GM23248 (cell line): ENCODE measurements around the gene ARHGAP24. TPM values are rescaled to one million over a fixed set of nuclear protein-coding genes. Genes with fewer than 3 reads are reported as not detected.
A peak's percentile ranks its signal among the peaks of the same experiment; 100 is the strongest.
"Not testable (repeated sequence)": the region's sequence is repeated elsewhere in the genome, so short reads cannot be mapped to it uniquely, and the experiment has no call there.

Experiments
- DNase-seq: peaks from one replicate; pipeline ENCODE4 v3.0.0-alpha.2; 2015
- H2AFZ ChIP-seq: fragments of 200-600 bp; sonication (generic); 2 replicates; pipeline ENCODE4 v1.6.1; 2016; ENCODE audit warnings: antibody characterized with exemption
- H3F3A ChIP-seq: fragments of 200-600 bp; sonication (generic); 2 replicates; pipeline ENCODE4 v1.6.1; 2016; ENCODE audit warnings: mild to moderate bottlenecking, antibody characterized with exemption, mixed run types; ENCODE audit not compliant: insufficient read depth
- H3K27ac ChIP-seq: fragments of 200-600 bp; sonication (generic); 2 replicates; pipeline ENCODE4 v1.5.1; 2016; ENCODE audit warnings: mild to moderate bottlenecking
- H3K27me3 ChIP-seq: fragments of 200-600 bp; sonication (generic); replicated peaks from 2 replicates; pipeline ENCODE4 v1.6.1; 2016; ENCODE audit warnings: mild to moderate bottlenecking; ENCODE audit not compliant: insufficient read depth
- H3K36me3 ChIP-seq: fragments of 200-600 bp; sonication (generic); 2 replicates; pipeline ENCODE4 v1.6.1; 2016; ENCODE audit warnings: low read depth, mild to moderate bottlenecking
- H3K4me1 ChIP-seq: fragments of 200-600 bp; sonication (generic); 2 replicates; pipeline ENCODE4 v1.6.1; 2016; ENCODE audit warnings: mild to moderate bottlenecking; ENCODE audit not compliant: insufficient read depth
- H3K4me2 ChIP-seq: fragments of 200-600 bp; sonication (generic); one replicate; pipeline ENCODE4 v1.6.1; 2016; ENCODE audit warnings: mild to moderate bottlenecking; ENCODE audit not compliant: unreplicated experiment
- H3K4me3 ChIP-seq: fragments of 200-600 bp; sonication (generic); 2 replicates; pipeline ENCODE4 v1.5.1; 2016; ENCODE audit warnings: mild to moderate bottlenecking
- H3K79me2 ChIP-seq: fragments of 200-600 bp; sonication (generic); 2 replicates; pipeline ENCODE4 v1.6.1; 2016; ENCODE audit warnings: mild to moderate bottlenecking; ENCODE audit not compliant: insufficient read depth
- H3K9ac ChIP-seq: fragments of 200-600 bp; sonication (generic); 2 replicates; pipeline ENCODE4 v1.6.1; 2016; ENCODE audit warnings: mild to moderate bottlenecking
- H3K9me2 ChIP-seq: fragments of 200-600 bp; sonication (generic); 2 replicates; pipeline ENCODE4 v1.6.1; 2016; ENCODE audit warnings: mixed run types, mild to moderate bottlenecking, moderate library complexity; ENCODE audit not compliant: insufficient read depth
- H3K9me3 ChIP-seq: fragments of 200-600 bp; sonication (generic); one replicate; pipeline ENCODE4 v1.6.1; 2017; ENCODE audit warnings: low read depth
- H4K20me1 ChIP-seq: fragments of 200-600 bp; sonication (generic); 2 replicates; pipeline ENCODE4 v1.6.0; 2016; ENCODE audit not compliant: insufficient read depth
- EZH2 ChIP-seq: fragments of 200-600 bp; sonication (generic); IDR thresholded peaks from 2 replicates; pipeline ENCODE4 v1.6.1; 2018; ENCODE audit warnings: antibody characterized with exemption, mild to moderate bottlenecking; ENCODE audit not compliant: insufficient read depth, poor library complexity, severe bottlenecking
- EZH2phosphoT487 ChIP-seq: fragments of 200-600 bp; sonication (generic); IDR thresholded peaks from 2 replicates; pipeline ENCODE4 v1.6.1; 2018; ENCODE audit warnings: antibody characterized with exemption, moderate library complexity, mild to moderate bottlenecking, low read depth; ENCODE audit not compliant: insufficient read depth
- WGBS, 2 experiments: methylation state at CpG; one replicate each; pipeline ENCODE4 v1.1.6; 2015 to 2017; ENCODE audit warnings: low lambda C conversion rate in 2 of 2, low coverage in 1 of 2; ENCODE audit errors: missing lambda C conversion rate in 2 of 2; 5-methylcytosine and 5-hydroxymethylcytosine counted together
- in situ Hi-C: fragments of 300-500 bp; cut with MboI; formaldehyde crosslinking; loops from 2 replicates; pipeline ENCODE4 v1.15.0; 2020
- polyA plus RNA-seq: library from polyadenylated mRNA; unstranded; fragments of >200 nt; fragmentation: Nextera tagmentation; extraction: Ambion mirVana; gene quantifications from 2 replicates; pipeline ENCODE4 v1.2.1, GENCODE V29; 2016
- total RNA-seq: library from RNA; depleted of rRNA; stranded (reverse); fragments of >200 nt; shearing (Covaris generic); gene quantifications from 2 replicates; pipeline ENCODE4 v1.2.3, GENCODE V29; 2014

Gene ARHGAP24
- total and polyA plus RNA-seq, 2 experiments from 2014 or later = 24.1 to 31.6 TPM

GRCh38 chr4:85886665-85887064 is 411.7 kb downstream of the ARHGAP24 start:
- DNase-seq = no peak
- Histone ChIP-seq H3K9ac (no peak overlapping the region), H4K20me1 (no peaks in the 10 kb centered on the region; the same call in 1 of the 2 replicates), H2AFZ (no peak overlapping the region), H3K4me2 (no peak overlapping the region), H3K9me3 (no peaks in the 10 kb centered on the region), H3K4me3 (no peak overlapping the region), H3K36me3 (peaks cover 7% of the 10 kb centered on the region; the same call in 1 of the 2 replicates), H3K27me3 (no peaks in the 10 kb centered on the region), H3K79me2 (peaks cover 94% of the 10 kb centered on the region), H3K27ac (no peak overlapping the region), H3K9me2 (no peaks in the 10 kb centered on the region; the same call in 1 of the 2 replicates), H3K4me1 (no peaks in the 10 kb centered on the region), H3F3A (no peaks in the 10 kb centered on the region)
- in situ Hi-C loops = no loop called here
- no peak for TF ChIP-seq EZH2
- TF ChIP-seq EZH2phosphoT487 = no peak
- WGBS, 2 experiments = 96 to 97% methylated on average over 1 of the region's 1 CpG

GRCh38 chr4:85889314-85889713 is 414.4 kb downstream of the ARHGAP24 start:
- peaks cover 72% of the 10 kb centered on the region for H3K79me2 ChIP-seq
- no peaks in the 10 kb centered on the region for H3K4me1 ChIP-seq
- H3K9ac ChIP-seq = no peak overlapping the region
- H3K9me3 ChIP-seq = no peaks in the 10 kb centered on the region
- in situ Hi-C loops = no loop called here
- peaks cover 7% of the 10 kb centered on the region; the same call in 1 of the 2 replicates for H3K36me3 ChIP-seq
- H3K27me3 ChIP-seq = no peaks in the 10 kb centered on the region
- no peak overlapping the region for H2AFZ ChIP-seq
- no peaks in the 10 kb centered on the region; the same call in 1 of the 2 replicates for H3K9me2 ChIP-seq
- H4K20me1 ChIP-seq = no peaks in the 10 kb centered on the region; the same call in 1 of the 2 replicates
- no peak overlapping the region for H3K4me3 ChIP-seq
- H3K27ac ChIP-seq = no peak overlapping the region
- H3F3A ChIP-seq = no peaks in the 10 kb centered on the region
- 66 to 75% methylated on average over 3 of the region's 3 CpGs for WGBS, 2 experiments
- DNase-seq = no peak
- H3K4me2 ChIP-seq = no peak overlapping the region
- no peak for TF ChIP-seq EZH2phosphoT487
- no peak for TF ChIP-seq EZH2

GRCh38 chr4:85895755-85896154 is 420.8 kb downstream of the ARHGAP24 start:
- no peak overlapping the region for H3K4me3 ChIP-seq
- H3K9ac ChIP-seq = no peak overlapping the region
- no peak overlapping the region for H3K27ac ChIP-seq
- no peaks in the 10 kb centered on the region for H3K9me2 ChIP-seq
- no peaks in the 10 kb centered on the region for H3K27me3 ChIP-seq
- H3K4me1 ChIP-seq = no peaks in the 10 kb centered on the region
- H3F3A ChIP-seq = 0 out of 2 replicates have a peak, but pooled peaks cover 3% of the 10 kb centered on the region
- DNase-seq = no peak
- no peaks in the 10 kb centered on the region for H3K9me3 ChIP-seq
- WGBS, 2 experiments = 98 to 99% methylated on average over 3 of the region's 3 CpGs
- no peaks in the 10 kb centered on the region for H4K20me1 ChIP-seq
- no peak overlapping the region for H3K4me2 ChIP-seq
- no peak overlapping the region for H2AFZ ChIP-seq
- H3K36me3 ChIP-seq = no peaks in the 10 kb centered on the region
- H3K79me2 ChIP-seq = peaks cover 66% of the 10 kb centered on the region
- TF ChIP-seq EZH2phosphoT487 = no peak
- TF ChIP-seq EZH2 = no peak
- in situ Hi-C loops = no loop called here

- H3K36me3 ChIP-seq = no peaks in the 10 kb centered on the region
- H3K4me2 ChIP-seq = no peak overlapping the region
- peaks cover 87% of the 10 kb centered on the region for H3K79me2 ChIP-seq
- TF ChIP-seq EZH2phosphoT487 (no peak), EZH2 (no peak)
- in situ Hi-C loops = no loop called here
- WGBS, 2 experiments = 97 to 98% methylated on average over 4 of the region's 4 CpGs
- no peak overlapping the region for H2AFZ ChIP-seq
- H3K9me3 ChIP-seq = no peaks in the 10 kb centered on the region
- no peaks in the 10 kb centered on the region for H3K4me1 ChIP-seq
- no peaks in the 10 kb centered on the region for H3K27me3 ChIP-seq
- H3K27ac ChIP-seq = no peak overlapping the region
- DNase-seq = no peak
- no peaks in the 10 kb centered on the region for H3K9me2 ChIP-seq
- H4K20me1 ChIP-seq = no peaks in the 10 kb centered on the region
- H3K9ac ChIP-seq = no peak overlapping the region
- H3F3A ChIP-seq = 0 out of 2 replicates have a peak, but pooled peaks cover 3% of the 10 kb centered on the region
- no peak overlapping the region for H3K4me3 ChIP-seq
Observed at GRCh38 chr4:85898231-85898630, 423.3 kb downstream of the ARHGAP24 start.

- no peak overlapping the region for H2AFZ ChIP-seq
- no peak overlapping the region for H3K27ac ChIP-seq
- no peaks in the 10 kb centered on the region for H3K36me3 ChIP-seq
- no peak overlapping the region for H3K4me3 ChIP-seq
- no peaks in the 10 kb centered on the region for H3K27me3 ChIP-seq
- DNase-seq = peak; percentile 41
- H4K20me1 ChIP-seq = peaks cover 8% of the 10 kb centered on the region; the same call in 1 of the 2 replicates
- in situ Hi-C loops = no loop called here
- peaks cover 95% of the 10 kb centered on the region for H3K79me2 ChIP-seq
- no peaks in the 10 kb centered on the region for H3K4me1 ChIP-seq
- H3F3A ChIP-seq = no peaks in the 10 kb centered on the region
- no peak overlapping the region for H3K9ac ChIP-seq
- H3K9me3 ChIP-seq = no peaks in the 10 kb centered on the region
- TF ChIP-seq EZH2 (no peak), EZH2phosphoT487 (no peak)
- H3K4me2 ChIP-seq = no peak overlapping the region
- H3K9me2 ChIP-seq = no peaks in the 10 kb centered on the region
Observed at GRCh38 chr4:85901500-85901899, 426.6 kb downstream of the ARHGAP24 start.

GRCh38 chr4:85902647-85903046 is 427.7 kb downstream of the ARHGAP24 start:
- H3K4me3 ChIP-seq, DNase-seq, H3K4me1 ChIP-seq, H3K27ac ChIP-seq, H3F3A ChIP-seq, H3K36me3 ChIP-seq, H3K9me2 ChIP-seq, H3K27me3 ChIP-seq, H3K9me3 ChIP-seq, in situ Hi-C loops, H4K20me1 ChIP-seq, H3K4me2 ChIP-seq, H2AFZ ChIP-seq, H3K9ac ChIP-seq: not testable (repeated sequence)
- 97 to 99% methylated on average over 11 of the region's 11 CpGs for WGBS, 2 experiments
- peaks cover 96% of the 10 kb centered on the region for H3K79me2 ChIP-seq
